Calu3 (cell line): ENCODE measurements around the gene VSIR. TPM values are rescaled to one million over a fixed set of nuclear protein-coding genes. Genes with fewer than 3 reads are reported as not detected.
A peak's percentile ranks its signal among the peaks of the same experiment; 100 is the strongest.

ENCODE experiments used
- BruUV-seq: library from RNA; stranded (reverse); fragments of 400-500 nt; replicated peaks from 2 replicates; lab custom pipeline; 2021; lab: Mats Ljungman, UMichigan
- CTCF ChIA-PET: fragments of 300-600 bp; sonication (Branson Sonifier 250); formaldehyde crosslinking; loops from one replicate; lab custom pipeline; 2022; ENCODE audit warnings: antibody characterized with exemption; lab: Charles Lee
- DNase-seq: peaks from one replicate; pipeline ENCODE4 v3.0.0; 2022
- H3K27ac Mint-ChIP-seq: one replicate; pipeline ENCODE4 v1.8.0; 2022; ENCODE audit warnings: mixed read lengths; ENCODE audit not compliant: unreplicated experiment
- H3K27me3 Mint-ChIP-seq: one replicate; pipeline ENCODE4 v1.8.0; 2022; ENCODE audit warnings: mixed read lengths; ENCODE audit not compliant: unreplicated experiment
- H3K36me3 Mint-ChIP-seq: one replicate; pipeline ENCODE4 v1.8.0; 2022; ENCODE audit warnings: mild to moderate bottlenecking, moderate library complexity, mixed read lengths; ENCODE audit not compliant: insufficient read depth, unreplicated experiment
- H3K4me1 Mint-ChIP-seq: one replicate; pipeline ENCODE4 v1.8.0; 2022; ENCODE audit warnings: mild to moderate bottlenecking, low read depth, mixed read lengths; ENCODE audit not compliant: unreplicated experiment
- H3K4me3 Mint-ChIP-seq: one replicate; pipeline ENCODE4 v1.8.0; 2022; ENCODE audit warnings: mild to moderate bottlenecking, low read depth, moderate library complexity, mixed read lengths; ENCODE audit not compliant: unreplicated experiment
- H3K9me3 Mint-ChIP-seq: one replicate; pipeline ENCODE4 v1.8.0; 2022; ENCODE audit warnings: low read depth, mixed read lengths; ENCODE audit not compliant: unreplicated experiment
- CTCF ChIP-seq: fragments of 200-600 bp; IDR thresholded peaks from one replicate; pipeline ENCODE4 v1.8.0; 2022; ENCODE audit warnings: antibody characterized with exemption; ENCODE audit not compliant: unreplicated experiment
- intact Hi-C: fragments of 100-400 bp; cut with micrococcal nuclease; formaldehyde crosslinking; loops from one replicate; pipeline ENCODE4 v1.10.0; 2022; ENCODE audit not compliant: unreplicated experiment
- total RNA-seq: library from RNA; stranded (reverse); gene quantifications from 2 replicates; pipeline ENCODE4 v1.2.3, GENCODE V29; 2022

Gene VSIR
- total RNA-seq, 1 experiment from 2014 or later, result 30.1 TPM

GRCh38 chr10:71711052-71711623 is 62.2 kb downstream of the VSIR start:
- H3K4me1 Mint-ChIP-seq, result peaks cover 18% of the 10 kb centered on the region
- no peak overlapping the region for H3K4me3 Mint-ChIP-seq
- TF ChIP-seq CTCF, result no peak
- CTCF ChIA-PET, result interaction anchor here (0.8 kb wide), 1 partner anchor 22 kb away, joined by 3 read pairs; no protein-coding TSS in a partner anchor
- peaks cover 4% of the 10 kb centered on the region for H3K36me3 Mint-ChIP-seq
- H3K9me3 Mint-ChIP-seq, result no peaks in the 10 kb centered on the region
- intact Hi-C loops, result no loop called here
- H3K27me3 Mint-ChIP-seq, result no peaks in the 10 kb centered on the region
- BruUV-seq, result no TSS peak
- no peak for DNase-seq
- H3K27ac Mint-ChIP-seq, result no peak overlapping the region

- no peaks in the 10 kb centered on the region for H3K27me3 Mint-ChIP-seq
Observed at GRCh38 chr10:71710519-71710918, 62.8 kb downstream of the VSIR start.

DNA sequence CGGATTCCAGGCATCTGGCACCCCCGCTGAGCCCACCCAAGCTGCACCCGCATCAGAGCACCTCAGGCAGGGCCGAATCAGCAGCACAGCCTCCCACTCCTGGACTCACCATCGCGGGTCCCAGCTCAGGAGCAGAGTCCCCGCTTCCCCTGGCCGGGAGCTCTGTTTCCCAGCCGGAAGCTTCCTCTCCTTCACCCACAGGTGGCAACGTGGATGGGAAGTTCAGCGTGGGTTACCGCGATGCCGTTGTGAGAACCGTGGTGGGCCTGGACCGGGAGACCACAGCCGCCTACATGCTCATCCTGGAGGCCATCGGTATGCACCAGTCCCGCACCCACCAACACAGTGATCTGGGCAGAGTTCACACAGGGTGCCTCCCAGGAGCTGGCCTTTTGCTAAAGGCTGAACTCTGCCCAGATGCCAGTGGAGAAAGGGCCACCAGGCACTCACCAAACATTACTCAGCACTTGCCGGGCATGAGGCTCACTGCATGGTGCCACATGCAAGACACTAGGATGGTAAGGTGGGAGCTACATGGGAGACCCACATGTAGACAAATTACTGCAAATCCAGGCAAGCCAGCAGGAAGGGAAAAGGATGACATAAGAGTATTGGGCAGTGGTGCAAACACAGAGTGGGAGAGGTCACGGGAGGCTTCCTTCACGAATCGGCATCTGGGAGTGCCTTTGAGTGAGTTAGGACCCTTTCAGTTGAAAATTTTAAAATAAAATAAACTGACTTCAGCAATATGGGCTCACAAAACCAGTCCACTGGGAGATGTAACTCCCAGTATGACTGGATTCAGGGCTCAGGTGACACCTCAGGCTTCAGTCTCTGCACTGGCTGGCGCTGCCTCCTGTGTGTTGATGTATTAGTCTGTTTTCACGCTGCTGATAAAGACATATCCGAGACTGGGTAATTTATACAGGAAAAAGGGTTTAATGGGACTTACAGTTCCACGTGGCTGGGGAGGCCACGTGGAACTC is 64.1 kb downstream of the VSIR start:
- Mint-ChIP-seq H3K36me3 (peaks cover 4% of the 10 kb centered on the region), H3K9me3 (no peaks in the 10 kb centered on the region), H3K4me3 (no peak overlapping the region), H3K27me3 (no peaks in the 10 kb centered on the region), H3K27ac (no peak overlapping the region), H3K4me1 (peaks cover 13% of the 10 kb centered on the region)
- no TSS peak for BruUV-seq
- CTCF ChIA-PET, result interaction anchor here (0.7 to 4.4 kb wide), 13 partner anchors 12 to 395 kb away, joined by 3 to 31 read pairs (median 4); partner anchors contain the start of genes SLC29A3 and VSIR
- intact Hi-C loops, result loop anchor here (10.0 kb wide), 1 partner anchor 324 kb away; no protein-coding TSS in a partner anchor
- no peak for DNase-seq
- TF ChIP-seq CTCF, result no peak

More at GRCh38 chr10:71710519-71710918, 62.8 kb downstream of the VSIR start:
- H3K9me3 Mint-ChIP-seq, result no peaks in the 10 kb centered on the region
- H3K27ac Mint-ChIP-seq, result no peak overlapping the region
- H3K4me3 Mint-ChIP-seq, result no peak overlapping the region
- H3K4me1 Mint-ChIP-seq, result peaks cover 18% of the 10 kb centered on the region
- no peak for DNase-seq
- BruUV-seq, result no TSS peak
- no peak for TF ChIP-seq CTCF
- CTCF ChIA-PET, result no interaction called here
- peaks cover 4% of the 10 kb centered on the region for H3K36me3 Mint-ChIP-seq
- intact Hi-C loops, result no loop called here

DNA sequence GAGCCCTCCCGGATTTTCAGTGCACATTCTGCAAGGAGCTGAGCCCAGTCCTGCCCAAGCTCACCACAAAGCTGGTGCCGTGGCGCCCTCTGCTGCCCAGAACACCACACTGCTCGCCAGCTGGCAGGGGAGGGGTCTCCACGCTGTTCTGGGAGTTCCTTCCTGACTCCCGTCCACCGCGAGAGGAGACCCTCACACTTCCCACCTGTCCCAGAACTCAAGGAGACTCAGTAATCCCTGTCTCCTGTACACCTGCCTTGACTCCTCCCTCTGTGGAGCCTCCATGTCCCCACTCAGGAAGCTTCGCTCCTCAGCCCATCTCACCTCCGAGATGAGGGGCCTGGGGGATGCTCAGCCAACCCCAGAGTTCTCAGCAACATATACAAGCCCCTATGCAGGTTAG is 65.0 kb downstream of the VSIR start:
- peak; percentile 93 for TF ChIP-seq CTCF
- Mint-ChIP-seq H3K27me3 (peaks cover 2% of the 10 kb centered on the region), H3K9me3 (no peaks in the 10 kb centered on the region), H3K36me3 (peaks cover 3% of the 10 kb centered on the region), H3K4me3 (no peak overlapping the region), H3K4me1 (peaks cover 4% of the 10 kb centered on the region), H3K27ac (no peak overlapping the region)
- BruUV-seq, result no TSS peak
- peak; percentile 73 for DNase-seq
- CTCF ChIA-PET, result interaction anchor here (0.6 to 4.4 kb wide), 18 partner anchors 11 to 469 kb away, joined by 3 to 31 read pairs (median 4); partner anchors contain the start of genes SLC29A3 and VSIR
- intact Hi-C loops, result loop anchor here (10.0 kb wide), 1 partner anchor 324 kb away; no protein-coding TSS in a partner anchor
